ENCODE data around the gene SLC6A13.

- no peak for TF ChIP-seq CTCF (IDR thresholded peaks at IDR 0.05; ENCODE audit: low read length)
- TF ChIP-seq EZH2 (IDR thresholded peaks at IDR 0.05; ENCODE audit: borderline replicate concordance, low read length), result no peak
Observed at GRCh38 chr12:278046-278445, 15.4 kb upstream of the SLC6A13 start.
